IMR-90 (cell line): Measurements from ENCODE around the gene KCNMA1.

Experiments used
- CEBPB ChIP-seq: IDR thresholded peaks from 2 replicates; pipeline ENCODE4 v1.6.1; 2012; ENCODE audit warnings: low read depth, low read length, improper control_type of control experiment
- FOS ChIP-seq: fragments of 150-350 bp; IDR thresholded peaks from 2 replicates; pipeline ENCODE4 v1.6.1; 2016; ENCODE audit warnings: low read depth, low read length
- MAFK ChIP-seq: IDR thresholded peaks from 2 replicates; pipeline ENCODE4 v1.6.1; 2012; ENCODE audit warnings: low read depth, low read length, improper control_type of control experiment
- MAZ ChIP-seq: IDR thresholded peaks from 2 replicates; pipeline ENCODE4 v1.6.1; 2012; ENCODE audit warnings: low read depth, mild to moderate bottlenecking, low read length, improper control_type of control experiment, moderate library complexity, borderline replicate concordance
- POLR2A ChIP-seq: IDR thresholded peaks from 2 replicates; pipeline ENCODE4 v1.6.1; 2012; ENCODE audit warnings: mild to moderate bottlenecking, low read depth, low read length
- RAD21 ChIP-seq: IDR thresholded peaks from 2 replicates; pipeline ENCODE4 v1.6.1; 2012; ENCODE audit warnings: low read length, improper control_type of control experiment
- RFX5 ChIP-seq: IDR thresholded peaks from 2 replicates; pipeline ENCODE4 v1.8.0; 2012; ENCODE audit warnings: low read depth, mild to moderate bottlenecking, low read length, moderate library complexity
- SMC3 ChIP-seq: fragments of 150-350 bp; IDR thresholded peaks from 2 replicates; pipeline ENCODE4 v1.6.1; 2016; ENCODE audit warnings: low read depth, mild to moderate bottlenecking, antibody characterized with exemption, low read length, moderate library complexity
- TF ChIP-seq, protein P1 (sequence below): conservative IDR thresholded peaks from 2 replicates; pipeline ENCODE4 v1.5.1; 2012; ENCODE audit warnings: mild to moderate bottlenecking, low read depth, low read length, improper control_type of control experiment
- TF ChIP-seq, protein P2 (sequence below): fragments of 150-350 bp; IDR thresholded peaks from 2 replicates; pipeline ENCODE4 v1.6.1; 2016; ENCODE audit warnings: low read depth, mild to moderate bottlenecking, low read length, moderate library complexity, borderline replicate concordance

DNA sequence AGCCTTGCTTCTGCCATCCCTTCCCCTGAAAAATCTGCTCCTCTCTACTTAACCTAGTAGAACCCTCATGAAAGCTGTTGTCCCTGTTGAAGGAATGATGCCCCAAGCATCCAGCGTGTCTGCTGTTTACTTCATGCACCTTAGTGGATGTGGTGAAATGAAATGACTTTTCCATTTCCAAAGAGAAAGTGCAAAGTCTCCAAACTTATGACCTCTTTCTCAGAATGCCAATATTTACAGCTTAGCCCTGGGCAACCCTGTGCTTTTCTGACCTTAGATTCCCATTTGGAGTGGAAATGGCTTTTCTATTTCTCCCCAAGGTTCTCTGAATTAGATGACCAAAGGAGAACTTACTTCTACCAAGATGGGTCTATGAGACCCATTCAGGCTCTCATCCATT is 256.9 kb downstream of the KCNMA1 start:
- TF ChIP-seq, protein P1, sequence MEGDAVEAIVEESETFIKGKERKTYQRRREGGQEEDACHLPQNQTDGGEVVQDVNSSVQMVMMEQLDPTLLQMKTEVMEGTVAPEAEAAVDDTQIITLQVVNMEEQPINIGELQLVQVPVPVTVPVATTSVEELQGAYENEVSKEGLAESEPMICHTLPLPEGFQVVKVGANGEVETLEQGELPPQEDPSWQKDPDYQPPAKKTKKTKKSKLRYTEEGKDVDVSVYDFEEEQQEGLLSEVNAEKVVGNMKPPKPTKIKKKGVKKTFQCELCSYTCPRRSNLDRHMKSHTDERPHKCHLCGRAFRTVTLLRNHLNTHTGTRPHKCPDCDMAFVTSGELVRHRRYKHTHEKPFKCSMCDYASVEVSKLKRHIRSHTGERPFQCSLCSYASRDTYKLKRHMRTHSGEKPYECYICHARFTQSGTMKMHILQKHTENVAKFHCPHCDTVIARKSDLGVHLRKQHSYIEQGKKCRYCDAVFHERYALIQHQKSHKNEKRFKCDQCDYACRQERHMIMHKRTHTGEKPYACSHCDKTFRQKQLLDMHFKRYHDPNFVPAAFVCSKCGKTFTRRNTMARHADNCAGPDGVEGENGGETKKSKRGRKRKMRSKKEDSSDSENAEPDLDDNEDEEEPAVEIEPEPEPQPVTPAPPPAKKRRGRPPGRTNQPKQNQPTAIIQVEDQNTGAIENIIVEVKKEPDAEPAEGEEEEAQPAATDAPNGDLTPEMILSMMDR: no peak
- TF ChIP-seq, protein P2, sequence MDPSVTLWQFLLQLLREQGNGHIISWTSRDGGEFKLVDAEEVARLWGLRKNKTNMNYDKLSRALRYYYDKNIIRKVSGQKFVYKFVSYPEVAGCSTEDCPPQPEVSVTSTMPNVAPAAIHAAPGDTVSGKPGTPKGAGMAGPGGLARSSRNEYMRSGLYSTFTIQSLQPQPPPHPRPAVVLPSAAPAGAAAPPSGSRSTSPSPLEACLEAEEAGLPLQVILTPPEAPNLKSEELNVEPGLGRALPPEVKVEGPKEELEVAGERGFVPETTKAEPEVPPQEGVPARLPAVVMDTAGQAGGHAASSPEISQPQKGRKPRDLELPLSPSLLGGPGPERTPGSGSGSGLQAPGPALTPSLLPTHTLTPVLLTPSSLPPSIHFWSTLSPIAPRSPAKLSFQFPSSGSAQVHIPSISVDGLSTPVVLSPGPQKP: no peak
- TF ChIP-seq POLR2A (no peak), MAFK (no peak), CEBPB (no peak), RFX5 (no peak), RAD21 (no peak), SMC3 (no peak), FOS (no peak), MAZ (no peak)
